A549 (cell line): Measurements from ENCODE around the gene HCN2. TPM values are rescaled to one million over a fixed set of nuclear protein-coding genes. Genes with fewer than 3 reads are reported as not detected.

Experiments used
- ATAC-seq, 2 experiments: fragments of 200-7000 bp in 1 of 2; fragments of >200 bp in 1 of 2; cut with Nextera tagmentation in 1 of 2; cut with Tn5 transposase in 1 of 2; 3 replicates each; pipeline versions ENCODE4 v1.8.0 to v1.9.1; 2018 to 2020; ENCODE audit warnings: mild to moderate bottlenecking in 1 of 2, moderate library complexity in 1 of 2
- CTCF ChIA-PET: fragments of 300-600 bp; sonication (Branson Sonifier 250); formaldehyde crosslinking; extraction: SDS; loops from one replicate; lab custom pipeline; 2021; ENCODE audit warnings: antibody characterized with exemption, inconsistent platforms; lab: Yijun Ruan, JAX
- POLR2A ChIA-PET: fragments of 350-600 bp; formaldehyde crosslinking; extraction: SDS; loops from one replicate; lab custom pipeline; 2021; ENCODE audit warnings: antibody characterized with exemption, inconsistent platforms; lab: Yijun Ruan, JAX
- DNase-seq, 2 experiments: peaks; one replicate each; pipeline versions ENCODE4 v3.0.0 to v3.0.0-alpha.2; 2011 to 2016; ENCODE audit warnings: low read depth in 1 of 2, low spot score in 1 of 2
- FAIRE-seq: peaks from 2 replicates; lab custom pipeline; 2011; peaks lifted over from hg19 to GRCh38; lab: Jason Lieb, UNC
- H3K27ac ChIP-seq, 2 experiments: fragments of >200 bp; sonication (Bioruptor Twin); formaldehyde crosslinking; 3 replicates each; pipeline ENCODE4 v1.5.1; 2016 to 2017
- H3K4me1 ChIP-seq: fragments of >200 bp; sonication (Bioruptor Twin); formaldehyde crosslinking; 3 replicates; pipeline ENCODE4 v1.6.1; 2016
- H3K4me2 ChIP-seq: fragments of >200 bp; sonication (Bioruptor Twin); formaldehyde crosslinking; 3 replicates; pipeline ENCODE4 v1.6.1; 2016
- H3K4me3 ChIP-seq: fragments of >200 bp; sonication (Bioruptor Twin); formaldehyde crosslinking; 3 replicates; pipeline ENCODE4 v1.5.1; 2016
- H3K9me3 ChIP-seq: fragments of >200 bp; sonication (Bioruptor Twin); formaldehyde crosslinking; 3 replicates; pipeline ENCODE4 v1.6.1; 2016
- BHLHE40 ChIP-seq: IDR thresholded peaks from 2 replicates; pipeline ENCODE4 v1.6.1; 2012; ENCODE audit warnings: low read depth, low read length, inconsistent platforms
- CBX2 ChIP-seq: fragments of 200-600 bp; sonication (generic); IDR thresholded peaks from 2 replicates; pipeline ENCODE4 v1.6.1; 2016; ENCODE audit warnings: low read depth, mild to moderate bottlenecking, borderline replicate concordance
- ESRRA ChIP-seq: fragments of 150-350 bp; IDR thresholded peaks from 2 replicates; pipeline ENCODE4 v1.6.1; 2014; ENCODE audit warnings: mild to moderate bottlenecking, low read length, borderline replicate concordance
- FOSB ChIP-seq: fragments of 250-450 bp; sonication (Bioruptor Pico); IDR thresholded peaks from 2 replicates; pipeline ENCODE4 v1.5.0; 2020; ENCODE audit warnings: mild to moderate bottlenecking, moderate library complexity
- GATA3 ChIP-seq: IDR thresholded peaks from 2 replicates; pipeline ENCODE4 v1.6.1; 2012; ENCODE audit warnings: borderline replicate concordance
- HOXB13 ChIP-seq: fragments of 250-450 bp; sonication (Bioruptor Pico); IDR thresholded peaks from 2 replicates; pipeline ENCODE4 v1.5.0; 2020; ENCODE audit warnings: low read depth, mild to moderate bottlenecking, moderate library complexity
- HOXB5 ChIP-seq: fragments of 250-450 bp; sonication (Bioruptor Pico); IDR thresholded peaks from 2 replicates; pipeline ENCODE4 v1.5.0; 2020; ENCODE audit warnings: mild to moderate bottlenecking, moderate library complexity
- KDM1A ChIP-seq: fragments of 200-600 bp; sonication (generic); IDR thresholded peaks from 2 replicates; pipeline ENCODE4 v1.6.1; 2016; ENCODE audit warnings: low read depth, mild to moderate bottlenecking
- KDM5A ChIP-seq: fragments of 200-600 bp; sonication (generic); IDR thresholded peaks from 2 replicates; pipeline ENCODE4 v1.6.1; 2016; ENCODE audit warnings: antibody characterized with exemption, mild to moderate bottlenecking
- MAFK ChIP-seq: fragments of 450-650 bp; IDR thresholded peaks from 2 replicates; pipeline ENCODE4 v1.6.1; 2014; ENCODE audit not compliant: partially characterized antibody
- NR3C1 ChIP-seq: fragments of >200 bp; sonication (Bioruptor Twin); formaldehyde crosslinking; IDR thresholded peaks from 3 replicates; pipeline ENCODE4 v1.6.1; 2017
- RARB ChIP-seq: fragments of 250-450 bp; sonication (Bioruptor Pico); IDR thresholded peaks from 2 replicates; pipeline ENCODE4 v1.8.0; 2021; ENCODE audit warnings: mild to moderate bottlenecking, moderate library complexity
- SMC3 ChIP-seq: fragments of >200 bp; sonication (Bioruptor Twin); formaldehyde crosslinking; IDR thresholded peaks from 3 replicates; pipeline ENCODE4 v1.6.1; 2018; ENCODE audit warnings: inconsistent platforms
- TFCP2L1 ChIP-seq: fragments of 250-450 bp; sonication (Bioruptor Pico); IDR thresholded peaks from 2 replicates; pipeline ENCODE4 v1.5.0; 2021; ENCODE audit warnings: mild to moderate bottlenecking
- ZFP36 ChIP-seq: fragments of 450-650 bp; IDR thresholded peaks from 2 replicates; pipeline ENCODE4 v1.6.1; 2014; ENCODE audit warnings: borderline replicate concordance; ENCODE audit not compliant: partially characterized antibody
- ZSCAN20 ChIP-seq: fragments of 250-450 bp; sonication (Bioruptor Pico); IDR thresholded peaks from 2 replicates; pipeline ENCODE4 v1.8.0; 2022; ENCODE audit warnings: mild to moderate bottlenecking, moderate library complexity
- whole genome bisulfite sequencing: methylation state at CpG from one replicate; pipeline ENCODE4 v1.1.6; 2017; ENCODE audit errors: missing lambda C conversion rate; 5-methylcytosine and 5-hydroxymethylcytosine counted together
- polyA plus RNA-seq, 4 experiments: library from polyadenylated mRNA; depleted of rRNA in 3 of 4; stranded (reverse); fragments of >200 nt; fragmentation: RNase III in 1 of 4; extraction: RNeasy Plus Mini Kit Qiagen cat#74134 plus additional on column Dnase treatment in 1 of 4; gene quantifications; 2 replicates in 3 of 4; 3 replicates in 1 of 4; pipeline ENCODE4 v1.2.3, GENCODE V29; 2011 to 2017
- TF ChIP-seq, protein P1 (sequence below): IDR thresholded peaks from 2 replicates; pipeline ENCODE4 v1.6.1; 2012
- TF ChIP-seq, protein P2 (sequence below): fragments of >200 bp; sonication (Bioruptor Twin); formaldehyde crosslinking; IDR thresholded peaks from 3 replicates; pipeline ENCODE4 v1.5.1; 2016
- TF ChIP-seq, protein P3 (sequence below): fragments of 250-450 bp; sonication (Bioruptor Pico); IDR thresholded peaks from 2 replicates; pipeline ENCODE4 v1.5.0; 2020; ENCODE audit warnings: low read depth, mild to moderate bottlenecking, moderate library complexity
- TF ChIP-seq, protein P4 (sequence below): fragments of 150-350 bp; IDR thresholded peaks from 2 replicates; pipeline ENCODE4 v1.6.1; 2014; ENCODE audit warnings: low read depth, mild to moderate bottlenecking, low read length
- TF ChIP-seq, protein P5 (sequence below): fragments of >200 bp; sonication (Bioruptor Twin); formaldehyde crosslinking; IDR thresholded peaks from 2 replicates; pipeline ENCODE4 v1.6.1; 2016

The HCN2 gene
- polyA plus RNA-seq, 2 of the 4 experiments (the other 2 are of a cell fraction) = 2.7 to 23.2 TPM

DNA sequence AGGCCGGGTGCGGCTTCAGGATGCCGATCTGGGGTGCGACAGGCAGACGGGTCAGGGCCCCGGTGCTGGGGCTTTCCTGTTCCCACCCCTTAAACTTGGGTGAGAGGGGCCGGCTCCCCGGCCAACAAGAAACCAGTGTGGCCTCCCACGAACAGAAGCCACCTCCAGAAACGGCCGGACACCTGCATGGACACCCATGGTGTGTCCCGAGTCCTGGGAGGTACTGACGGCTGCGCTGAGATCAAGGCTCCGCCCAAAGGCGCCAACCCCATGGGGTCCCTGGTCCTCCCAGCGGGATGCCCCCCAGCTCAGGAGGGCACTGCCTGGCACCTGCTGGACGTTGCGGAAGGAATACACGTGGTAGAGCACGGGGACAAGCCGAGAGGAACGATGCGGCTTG lies 32.1 kb downstream of the HCN2 start:
- CTCF ChIA-PET = no interaction called here
- POLR2A ChIA-PET = no interaction called here
- ATAC-seq = no peak
- Histone ChIP-seq H3K4me2 (no peak overlapping the region), H3K9me3 (no peaks in the 10 kb centered on the region), H3K27ac (peak overlapping the region; percentile 17 to 99; a peak in 3 of 6 replicates), H3K4me1 (peaks cover 37% of the 10 kb centered on the region), H3K4me3 (no peak overlapping the region)
- DNase-seq = no peak
- TF ChIP-seq, protein P1, sequence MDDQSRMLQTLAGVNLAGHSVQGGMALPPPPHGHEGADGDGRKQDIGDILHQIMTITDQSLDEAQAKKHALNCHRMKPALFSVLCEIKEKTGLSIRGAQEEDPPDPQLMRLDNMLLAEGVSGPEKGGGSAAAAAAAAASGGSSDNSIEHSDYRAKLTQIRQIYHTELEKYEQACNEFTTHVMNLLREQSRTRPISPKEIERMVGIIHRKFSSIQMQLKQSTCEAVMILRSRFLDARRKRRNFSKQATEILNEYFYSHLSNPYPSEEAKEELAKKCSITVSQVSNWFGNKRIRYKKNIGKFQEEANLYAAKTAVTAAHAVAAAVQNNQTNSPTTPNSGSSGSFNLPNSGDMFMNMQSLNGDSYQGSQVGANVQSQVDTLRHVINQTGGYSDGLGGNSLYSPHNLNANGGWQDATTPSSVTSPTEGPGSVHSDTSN = no peak
- TF ChIP-seq ZSCAN20 (CRISPR knock-in tag) = no peak
- TF ChIP-seq, protein P2, sequence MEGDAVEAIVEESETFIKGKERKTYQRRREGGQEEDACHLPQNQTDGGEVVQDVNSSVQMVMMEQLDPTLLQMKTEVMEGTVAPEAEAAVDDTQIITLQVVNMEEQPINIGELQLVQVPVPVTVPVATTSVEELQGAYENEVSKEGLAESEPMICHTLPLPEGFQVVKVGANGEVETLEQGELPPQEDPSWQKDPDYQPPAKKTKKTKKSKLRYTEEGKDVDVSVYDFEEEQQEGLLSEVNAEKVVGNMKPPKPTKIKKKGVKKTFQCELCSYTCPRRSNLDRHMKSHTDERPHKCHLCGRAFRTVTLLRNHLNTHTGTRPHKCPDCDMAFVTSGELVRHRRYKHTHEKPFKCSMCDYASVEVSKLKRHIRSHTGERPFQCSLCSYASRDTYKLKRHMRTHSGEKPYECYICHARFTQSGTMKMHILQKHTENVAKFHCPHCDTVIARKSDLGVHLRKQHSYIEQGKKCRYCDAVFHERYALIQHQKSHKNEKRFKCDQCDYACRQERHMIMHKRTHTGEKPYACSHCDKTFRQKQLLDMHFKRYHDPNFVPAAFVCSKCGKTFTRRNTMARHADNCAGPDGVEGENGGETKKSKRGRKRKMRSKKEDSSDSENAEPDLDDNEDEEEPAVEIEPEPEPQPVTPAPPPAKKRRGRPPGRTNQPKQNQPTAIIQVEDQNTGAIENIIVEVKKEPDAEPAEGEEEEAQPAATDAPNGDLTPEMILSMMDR = no peak
- no peak for TF ChIP-seq NR3C1
- no peak for TF ChIP-seq TFCP2L1
- no peak for TF ChIP-seq KDM1A
- WGBS = 98% methylated on average over 6 of the region's 24 CpGs
- no peak for FAIRE-seq

DNA sequence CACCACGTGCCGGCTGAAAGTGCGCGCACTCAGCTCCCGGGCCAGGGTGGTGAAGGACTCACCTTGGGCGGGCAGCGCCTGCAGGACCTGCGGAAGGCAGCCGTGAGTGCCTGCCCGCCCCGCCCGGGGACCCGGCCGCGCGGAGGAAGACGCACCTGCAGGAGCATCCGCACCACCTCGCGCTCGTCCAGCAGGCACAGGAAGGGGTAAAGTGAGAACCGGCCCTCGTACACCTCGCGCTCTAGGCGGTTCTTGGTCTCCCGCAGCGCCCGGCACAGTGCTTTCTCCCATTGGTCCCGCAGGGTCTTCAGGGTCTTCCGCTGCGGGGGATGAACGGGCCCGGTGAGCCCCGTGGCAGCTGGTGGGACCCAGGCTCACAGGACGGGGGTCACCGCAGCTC lies 33.0 kb downstream of the HCN2 start:
- Histone ChIP-seq H3K27ac (peak overlapping the region; percentile 98 to 99), H3K4me2 (no peak overlapping the region; the same call in 2 of the 3 replicates), H3K9me3 (no peaks in the 10 kb centered on the region), H3K4me3 (no peak overlapping the region), H3K4me1 (peaks cover 40% of the 10 kb centered on the region)
- DNase-seq = no peak
- no peak for FAIRE-seq
- no peak for ATAC-seq
- ChIA-PET POLR2A (interaction anchor here (1.3 kb wide), 1 partner anchor 11 kb away, joined by 3 read pairs; the partner anchor contains the start of gene POLRMT), CTCF (interaction anchor here (2.0 to 2.4 kb wide), 2 partner anchors 16 to 34 kb away, joined by 7 read pairs; no protein-coding TSS in a partner anchor)
- TF ChIP-seq, protein P3, sequence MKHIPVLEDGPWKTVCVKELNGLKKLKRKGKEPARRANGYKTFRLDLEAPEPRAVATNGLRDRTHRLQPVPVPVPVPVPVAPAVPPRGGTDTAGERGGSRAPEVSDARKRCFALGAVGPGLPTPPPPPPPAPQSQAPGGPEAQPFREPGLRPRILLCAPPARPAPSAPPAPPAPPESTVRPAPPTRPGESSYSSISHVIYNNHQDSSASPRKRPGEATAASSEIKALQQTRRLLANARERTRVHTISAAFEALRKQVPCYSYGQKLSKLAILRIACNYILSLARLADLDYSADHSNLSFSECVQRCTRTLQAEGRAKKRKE = no peak
- TF ChIP-seq MAFK = no peak
- WGBS = 96% methylated on average over 14 of the region's 37 CpGs

DNA sequence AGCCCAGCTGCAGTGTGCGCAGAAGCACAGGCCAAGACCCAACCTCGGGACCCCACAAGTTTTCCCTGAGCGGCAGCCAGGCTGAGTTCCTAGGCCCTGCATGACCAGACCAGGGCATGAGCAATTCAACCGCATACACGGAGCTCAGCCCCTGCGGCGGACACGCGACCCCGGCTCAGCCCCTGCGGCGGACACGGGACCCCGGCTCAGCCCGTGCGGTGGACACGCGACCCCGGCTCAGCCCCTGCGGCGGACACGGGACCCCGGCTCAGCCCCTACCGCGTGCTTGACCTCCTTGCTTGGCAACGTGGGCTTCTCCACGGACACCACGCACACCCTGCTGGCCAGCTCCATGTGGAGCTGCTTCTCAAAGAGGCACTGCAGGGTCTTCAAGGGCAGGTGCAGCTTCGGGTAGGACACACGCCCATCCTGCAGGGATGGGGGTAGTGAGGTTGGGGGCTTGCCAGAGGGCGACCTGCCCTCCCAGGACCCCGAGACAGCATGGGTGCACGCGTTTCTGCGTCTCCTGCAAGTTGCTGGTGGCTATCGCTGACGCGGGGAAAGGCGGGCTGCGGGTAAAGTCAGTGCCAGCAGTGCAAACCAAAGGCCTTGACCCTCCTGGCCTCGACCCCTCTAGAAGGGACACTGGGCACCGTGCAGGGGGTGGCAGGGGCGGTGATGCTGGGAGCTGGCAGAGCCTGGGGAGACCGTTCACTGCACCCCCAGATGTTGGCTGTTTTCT lies 33.7 kb downstream of the HCN2 start:
- no peak for DNase-seq
- ChIA-PET POLR2A (interaction anchor here (1.3 kb wide), 1 partner anchor 10 kb away, joined by 3 read pairs; the partner anchor contains the start of gene POLRMT), CTCF (interaction anchor here (0.7 to 2.4 kb wide), 7 partner anchors 11 to 225 kb away, joined by 3 to 7 read pairs (median 4); no protein-coding TSS in a partner anchor)
- FAIRE-seq = no peak
- H3K4me3 ChIP-seq = no peak overlapping the region
- H3K27ac ChIP-seq = peak overlapping the region; percentile 98 to 99
- peaks cover 40% of the 10 kb centered on the region for H3K4me1 ChIP-seq
- peak; percentile 3 to 39; a peak in 4 of 6 replicates for ATAC-seq
- TF ChIP-seq MAFK (peak; percentile 6), HOXB13 (peak; percentile 25; the same call in 1 of the 2 replicates), BHLHE40 (no peak)
- no peaks in the 10 kb centered on the region for H3K9me3 ChIP-seq
- WGBS = 66% methylated on average over 3 of the region's 44 CpGs
- peak overlapping the region; percentile 79 for H3K4me2 ChIP-seq

DNA sequence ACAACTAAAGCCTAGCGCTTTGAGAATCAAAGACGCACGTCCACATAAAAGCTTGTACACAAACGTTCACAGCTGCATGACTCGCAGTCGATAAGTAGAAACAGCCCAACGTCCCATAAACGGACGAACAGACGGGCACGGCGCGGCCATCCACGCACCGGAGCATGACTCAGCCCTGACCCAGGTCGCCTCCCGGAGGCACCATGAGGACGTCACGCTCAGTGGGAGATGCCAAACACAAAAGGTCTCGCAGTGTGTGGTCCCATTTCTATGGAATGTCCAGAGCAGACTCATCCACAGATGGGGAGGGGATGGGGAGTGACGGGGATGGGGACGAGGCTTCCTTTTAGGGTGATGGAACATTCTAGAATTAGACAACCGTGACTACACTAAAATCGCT lies 34.3 kb downstream of the HCN2 start:
- WGBS = 2% methylated on average over 21 of the region's 24 CpGs
- peak; percentile 75 to 94 for DNase-seq
- POLR2A ChIA-PET = no interaction called here
- peak; percentile 82 to 84 for ATAC-seq
- Histone ChIP-seq H3K27ac (peak overlapping the region; percentile 98 to 99), H3K4me1 (peaks cover 40% of the 10 kb centered on the region), H3K9me3 (no peaks in the 10 kb centered on the region), H3K4me3 (no peak overlapping the region), H3K4me2 (peak overlapping the region; percentile 79)
- FAIRE-seq = no peak
- CTCF ChIA-PET = interaction anchor here (1.0 to 2.4 kb wide), 6 partner anchors 12 to 225 kb away, joined by 3 to 7 read pairs (median 6); no protein-coding TSS in a partner anchor
- TF ChIP-seq RARB (CRISPR knock-in tag) (peak; percentile 56; the same call in 1 of the 2 replicates), HOXB5 (no peak), SMC3 (no peak), ZFP36 (no peak), GATA3 (peak; percentile 87), NR3C1 (no peak), CBX2 (no peak), KDM5A (no peak), FOSB (CRISPR knock-in tag) (no peak), ESRRA (no peak)
- TF ChIP-seq, protein P2 = no peak
- TF ChIP-seq, protein P4, sequence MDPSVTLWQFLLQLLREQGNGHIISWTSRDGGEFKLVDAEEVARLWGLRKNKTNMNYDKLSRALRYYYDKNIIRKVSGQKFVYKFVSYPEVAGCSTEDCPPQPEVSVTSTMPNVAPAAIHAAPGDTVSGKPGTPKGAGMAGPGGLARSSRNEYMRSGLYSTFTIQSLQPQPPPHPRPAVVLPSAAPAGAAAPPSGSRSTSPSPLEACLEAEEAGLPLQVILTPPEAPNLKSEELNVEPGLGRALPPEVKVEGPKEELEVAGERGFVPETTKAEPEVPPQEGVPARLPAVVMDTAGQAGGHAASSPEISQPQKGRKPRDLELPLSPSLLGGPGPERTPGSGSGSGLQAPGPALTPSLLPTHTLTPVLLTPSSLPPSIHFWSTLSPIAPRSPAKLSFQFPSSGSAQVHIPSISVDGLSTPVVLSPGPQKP = no peak
- TF ChIP-seq, protein P5, sequence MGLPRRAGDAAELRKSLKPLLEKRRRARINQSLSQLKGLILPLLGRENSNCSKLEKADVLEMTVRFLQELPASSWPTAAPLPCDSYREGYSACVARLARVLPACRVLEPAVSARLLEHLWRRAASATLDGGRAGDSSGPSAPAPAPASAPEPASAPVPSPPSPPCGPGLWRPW = no peak
